GM23338 (cell line): Measurements from ENCODE around the gene MTHFD1L. TPM values are rescaled to one million over a fixed set of nuclear protein-coding genes. Genes with fewer than 3 reads are reported as not detected.

Experiments
- ATAC-seq: fragments of 200-7000 bp; cut with Tn5 transposase; 3 replicates; pipeline ENCODE4 v1.9.1; 2020
- DNase-seq: peaks from one replicate; pipeline ENCODE4 v3.0.0-alpha.2; 2015; ENCODE audit warnings: low spot score
- H2AFZ ChIP-seq: fragments of 200-600 bp; sonication (generic); 2 replicates; pipeline ENCODE4 v1.8.0; 2016; ENCODE audit warnings: antibody characterized with exemption, mild to moderate bottlenecking, moderate library complexity
- H3F3A ChIP-seq: fragments of 200-600 bp; sonication (generic); replicated peaks from 2 replicates; pipeline ENCODE4 v1.8.0; 2017; ENCODE audit warnings: antibody characterized with exemption, mixed run types, low read depth
- H3K27ac ChIP-seq: fragments of 200-600 bp; sonication (generic); 2 replicates; pipeline ENCODE4 v1.6.1; 2016; ENCODE audit warnings: low read depth
- H3K27me3 ChIP-seq: fragments of 200-600 bp; sonication (generic); 2 replicates; pipeline ENCODE4 v1.8.0; 2016; ENCODE audit warnings: mild to moderate bottlenecking, mixed run types, moderate library complexity; ENCODE audit not compliant: insufficient read depth
- H3K36me3 ChIP-seq: fragments of 200-600 bp; sonication (generic); 2 replicates; pipeline ENCODE4 v1.8.0; 2016; ENCODE audit warnings: mild to moderate bottlenecking; ENCODE audit not compliant: insufficient read depth
- H3K4me1 ChIP-seq: fragments of 200-600 bp; sonication (generic); 2 replicates; pipeline ENCODE4 v1.8.0; 2016; ENCODE audit warnings: mild to moderate bottlenecking, moderate library complexity; ENCODE audit not compliant: insufficient read depth
- H3K4me2 ChIP-seq: fragments of 200-600 bp; sonication (generic); 2 replicates; pipeline ENCODE4 v1.7.1; 2017; ENCODE audit warnings: mixed run types
- H3K4me3 ChIP-seq: fragments of 200-600 bp; sonication (generic); 2 replicates; pipeline ENCODE4 v1.6.1; 2016; ENCODE audit warnings: mixed run types
- H3K79me2 ChIP-seq: fragments of 200-600 bp; sonication (generic); replicated peaks from 2 replicates; pipeline ENCODE4 v1.8.0; 2017; ENCODE audit warnings: mild to moderate bottlenecking; ENCODE audit not compliant: insufficient read depth
- H3K9me2 ChIP-seq: fragments of 200-600 bp; sonication (generic); 2 replicates; pipeline ENCODE4 v1.8.0; 2017; ENCODE audit not compliant: insufficient read depth
- H4K20me1 ChIP-seq: fragments of 200-600 bp; sonication (generic); replicated peaks from 2 replicates; pipeline ENCODE4 v1.8.0; 2017; ENCODE audit warnings: mild to moderate bottlenecking; ENCODE audit not compliant: insufficient read depth
- H3K27ac Mint-ChIP-seq: 2 replicates; pipeline ENCODE4 v1.8.0; 2020; ENCODE audit warnings: inconsistent platforms, mild to moderate bottlenecking, moderate library complexity, mixed read lengths
- H3K27me3 Mint-ChIP-seq: 3 replicates; pipeline ENCODE4 v1.8.0; 2022; ENCODE audit warnings: low read depth, mild to moderate bottlenecking, moderate library complexity, mixed read lengths, inconsistent platforms; ENCODE audit not compliant: insufficient read depth, poor library complexity
- H3K36me3 Mint-ChIP-seq: 3 replicates; pipeline ENCODE4 v1.8.0; 2021; ENCODE audit warnings: low read depth, mild to moderate bottlenecking, inconsistent platforms, moderate library complexity, mixed read lengths
- H3K4me1 Mint-ChIP-seq: 3 replicates; pipeline ENCODE4 v1.8.0; 2020; ENCODE audit warnings: mild to moderate bottlenecking, inconsistent platforms, mixed read lengths
- H3K4me3 Mint-ChIP-seq: 3 replicates; pipeline ENCODE4 v1.8.0; 2021; ENCODE audit warnings: moderate library complexity, mild to moderate bottlenecking, inconsistent platforms, mixed read lengths
- H3K9me3 Mint-ChIP-seq: 3 replicates; pipeline ENCODE4 v1.8.0; 2020; ENCODE audit warnings: moderate library complexity, mild to moderate bottlenecking, inconsistent platforms, mixed read lengths
- CREB1 ChIP-seq: fragments of 250-450 bp; sonication (Bioruptor Pico); IDR thresholded peaks from 2 replicates; pipeline ENCODE4 v1.5.0; 2020; ENCODE audit warnings: low read depth, mild to moderate bottlenecking, moderate library complexity
- ETS1 ChIP-seq: IDR thresholded peaks from 2 replicates; pipeline ENCODE4 v1.6.1; 2016; ENCODE audit warnings: antibody characterized with exemption
- EZH2 ChIP-seq: fragments of 200-600 bp; sonication (generic); IDR thresholded peaks from one replicate; pipeline ENCODE4 v1.8.0; 2017; ENCODE audit warnings: antibody characterized with exemption, mild to moderate bottlenecking, low read depth; ENCODE audit not compliant: unreplicated experiment
- EZH2phosphoT487 ChIP-seq: fragments of 200-600 bp; sonication (generic); IDR thresholded peaks from one replicate; pipeline ENCODE4 v1.8.1; 2018; ENCODE audit warnings: antibody characterized with exemption; ENCODE audit not compliant: unreplicated experiment
- JUNB ChIP-seq: IDR thresholded peaks from one replicate; pipeline ENCODE4 v1.6.1; 2016; ENCODE audit warnings: antibody characterized with exemption; ENCODE audit not compliant: unreplicated experiment
- NANOG ChIP-seq: IDR thresholded peaks from 2 replicates; pipeline ENCODE4 v1.6.1; 2016; ENCODE audit warnings: antibody characterized with exemption, borderline replicate concordance
- POLR2AphosphoS5 ChIP-seq: IDR thresholded peaks from 2 replicates; pipeline ENCODE4 v1.6.1; 2016; ENCODE audit warnings: antibody characterized with exemption, low read depth
- REST ChIP-seq: IDR thresholded peaks from one replicate; pipeline ENCODE4 v1.6.1; 2018; ENCODE audit warnings: antibody characterized with exemption; ENCODE audit not compliant: unreplicated experiment
- STAT1 ChIP-seq: IDR thresholded peaks from one replicate; pipeline ENCODE4 v1.6.1; 2016; ENCODE audit warnings: antibody characterized with exemption; ENCODE audit not compliant: unreplicated experiment
- ZNF114 ChIP-seq: fragments of 250-450 bp; sonication (Bioruptor Pico); IDR thresholded peaks from 2 replicates; pipeline ENCODE4 v1.5.0; 2020; ENCODE audit warnings: mild to moderate bottlenecking, moderate library complexity
- ZNF331 ChIP-seq: fragments of 250-450 bp; sonication (Bioruptor Pico); IDR thresholded peaks from 2 replicates; pipeline ENCODE4 v1.5.0; 2020; ENCODE audit warnings: low read depth, mild to moderate bottlenecking, moderate library complexity
- polyA plus RNA-seq: library from polyadenylated mRNA; unstranded; fragments of >200 nt; fragmentation: Nextera tagmentation; extraction: Ambion mirVana; gene quantifications from 2 replicates; pipeline ENCODE4 v1.2.1, GENCODE V29; 2016
- total RNA-seq: library from RNA; depleted of rRNA; stranded (reverse); fragments of >200 nt; shearing (Covaris generic); gene quantifications from 2 replicates; pipeline ENCODE4 v1.2.3, GENCODE V29; 2014
- TF ChIP-seq, protein P1 (sequence below), 2 experiments: fragments of 200-600 bp in 1 of 2; sonication (generic) in 1 of 2; conservative IDR thresholded peaks; 2 replicates each; pipeline versions ENCODE4 v1.5.1 to v1.6.1; 2016 to 2017; ENCODE audit warnings: antibody characterized with exemption in 2 of 2, low read depth in 2 of 2, mild to moderate bottlenecking in 2 of 2, moderate library complexity in 1 of 2
- TF ChIP-seq, protein P2 (sequence below): fragments of 250-450 bp; sonication (Bioruptor Pico); IDR thresholded peaks from 2 replicates; pipeline ENCODE4 v1.5.0; 2020; ENCODE audit warnings: mild to moderate bottlenecking, moderate library complexity

MTHFD1L gene
- total and polyA plus RNA-seq, 2 experiments from 2014 or later, result 53.2 to 66.8 TPM

GRCh38 chr6:151022492-151022891 lies 157.0 kb downstream of the MTHFD1L start:
- TF ChIP-seq POLR2AphosphoS5 (no peak), ETS1 (no peak), REST (no peak), NANOG (no peak), CREB1 (CRISPR knock-in tag) (no peak), ZNF114 (CRISPR knock-in tag) (no peak), ZNF331 (CRISPR knock-in tag) (no peak), STAT1 (no peak), EZH2 (no peak), EZH2phosphoT487 (no peak), JUNB (no peak)
- TF ChIP-seq, protein P1, sequence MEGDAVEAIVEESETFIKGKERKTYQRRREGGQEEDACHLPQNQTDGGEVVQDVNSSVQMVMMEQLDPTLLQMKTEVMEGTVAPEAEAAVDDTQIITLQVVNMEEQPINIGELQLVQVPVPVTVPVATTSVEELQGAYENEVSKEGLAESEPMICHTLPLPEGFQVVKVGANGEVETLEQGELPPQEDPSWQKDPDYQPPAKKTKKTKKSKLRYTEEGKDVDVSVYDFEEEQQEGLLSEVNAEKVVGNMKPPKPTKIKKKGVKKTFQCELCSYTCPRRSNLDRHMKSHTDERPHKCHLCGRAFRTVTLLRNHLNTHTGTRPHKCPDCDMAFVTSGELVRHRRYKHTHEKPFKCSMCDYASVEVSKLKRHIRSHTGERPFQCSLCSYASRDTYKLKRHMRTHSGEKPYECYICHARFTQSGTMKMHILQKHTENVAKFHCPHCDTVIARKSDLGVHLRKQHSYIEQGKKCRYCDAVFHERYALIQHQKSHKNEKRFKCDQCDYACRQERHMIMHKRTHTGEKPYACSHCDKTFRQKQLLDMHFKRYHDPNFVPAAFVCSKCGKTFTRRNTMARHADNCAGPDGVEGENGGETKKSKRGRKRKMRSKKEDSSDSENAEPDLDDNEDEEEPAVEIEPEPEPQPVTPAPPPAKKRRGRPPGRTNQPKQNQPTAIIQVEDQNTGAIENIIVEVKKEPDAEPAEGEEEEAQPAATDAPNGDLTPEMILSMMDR (conservative IDR thresholded peaks at IDR 0.05; ENCODE audit: low read depth in 2 of 2), result no peak
- TF ChIP-seq, protein P2, sequence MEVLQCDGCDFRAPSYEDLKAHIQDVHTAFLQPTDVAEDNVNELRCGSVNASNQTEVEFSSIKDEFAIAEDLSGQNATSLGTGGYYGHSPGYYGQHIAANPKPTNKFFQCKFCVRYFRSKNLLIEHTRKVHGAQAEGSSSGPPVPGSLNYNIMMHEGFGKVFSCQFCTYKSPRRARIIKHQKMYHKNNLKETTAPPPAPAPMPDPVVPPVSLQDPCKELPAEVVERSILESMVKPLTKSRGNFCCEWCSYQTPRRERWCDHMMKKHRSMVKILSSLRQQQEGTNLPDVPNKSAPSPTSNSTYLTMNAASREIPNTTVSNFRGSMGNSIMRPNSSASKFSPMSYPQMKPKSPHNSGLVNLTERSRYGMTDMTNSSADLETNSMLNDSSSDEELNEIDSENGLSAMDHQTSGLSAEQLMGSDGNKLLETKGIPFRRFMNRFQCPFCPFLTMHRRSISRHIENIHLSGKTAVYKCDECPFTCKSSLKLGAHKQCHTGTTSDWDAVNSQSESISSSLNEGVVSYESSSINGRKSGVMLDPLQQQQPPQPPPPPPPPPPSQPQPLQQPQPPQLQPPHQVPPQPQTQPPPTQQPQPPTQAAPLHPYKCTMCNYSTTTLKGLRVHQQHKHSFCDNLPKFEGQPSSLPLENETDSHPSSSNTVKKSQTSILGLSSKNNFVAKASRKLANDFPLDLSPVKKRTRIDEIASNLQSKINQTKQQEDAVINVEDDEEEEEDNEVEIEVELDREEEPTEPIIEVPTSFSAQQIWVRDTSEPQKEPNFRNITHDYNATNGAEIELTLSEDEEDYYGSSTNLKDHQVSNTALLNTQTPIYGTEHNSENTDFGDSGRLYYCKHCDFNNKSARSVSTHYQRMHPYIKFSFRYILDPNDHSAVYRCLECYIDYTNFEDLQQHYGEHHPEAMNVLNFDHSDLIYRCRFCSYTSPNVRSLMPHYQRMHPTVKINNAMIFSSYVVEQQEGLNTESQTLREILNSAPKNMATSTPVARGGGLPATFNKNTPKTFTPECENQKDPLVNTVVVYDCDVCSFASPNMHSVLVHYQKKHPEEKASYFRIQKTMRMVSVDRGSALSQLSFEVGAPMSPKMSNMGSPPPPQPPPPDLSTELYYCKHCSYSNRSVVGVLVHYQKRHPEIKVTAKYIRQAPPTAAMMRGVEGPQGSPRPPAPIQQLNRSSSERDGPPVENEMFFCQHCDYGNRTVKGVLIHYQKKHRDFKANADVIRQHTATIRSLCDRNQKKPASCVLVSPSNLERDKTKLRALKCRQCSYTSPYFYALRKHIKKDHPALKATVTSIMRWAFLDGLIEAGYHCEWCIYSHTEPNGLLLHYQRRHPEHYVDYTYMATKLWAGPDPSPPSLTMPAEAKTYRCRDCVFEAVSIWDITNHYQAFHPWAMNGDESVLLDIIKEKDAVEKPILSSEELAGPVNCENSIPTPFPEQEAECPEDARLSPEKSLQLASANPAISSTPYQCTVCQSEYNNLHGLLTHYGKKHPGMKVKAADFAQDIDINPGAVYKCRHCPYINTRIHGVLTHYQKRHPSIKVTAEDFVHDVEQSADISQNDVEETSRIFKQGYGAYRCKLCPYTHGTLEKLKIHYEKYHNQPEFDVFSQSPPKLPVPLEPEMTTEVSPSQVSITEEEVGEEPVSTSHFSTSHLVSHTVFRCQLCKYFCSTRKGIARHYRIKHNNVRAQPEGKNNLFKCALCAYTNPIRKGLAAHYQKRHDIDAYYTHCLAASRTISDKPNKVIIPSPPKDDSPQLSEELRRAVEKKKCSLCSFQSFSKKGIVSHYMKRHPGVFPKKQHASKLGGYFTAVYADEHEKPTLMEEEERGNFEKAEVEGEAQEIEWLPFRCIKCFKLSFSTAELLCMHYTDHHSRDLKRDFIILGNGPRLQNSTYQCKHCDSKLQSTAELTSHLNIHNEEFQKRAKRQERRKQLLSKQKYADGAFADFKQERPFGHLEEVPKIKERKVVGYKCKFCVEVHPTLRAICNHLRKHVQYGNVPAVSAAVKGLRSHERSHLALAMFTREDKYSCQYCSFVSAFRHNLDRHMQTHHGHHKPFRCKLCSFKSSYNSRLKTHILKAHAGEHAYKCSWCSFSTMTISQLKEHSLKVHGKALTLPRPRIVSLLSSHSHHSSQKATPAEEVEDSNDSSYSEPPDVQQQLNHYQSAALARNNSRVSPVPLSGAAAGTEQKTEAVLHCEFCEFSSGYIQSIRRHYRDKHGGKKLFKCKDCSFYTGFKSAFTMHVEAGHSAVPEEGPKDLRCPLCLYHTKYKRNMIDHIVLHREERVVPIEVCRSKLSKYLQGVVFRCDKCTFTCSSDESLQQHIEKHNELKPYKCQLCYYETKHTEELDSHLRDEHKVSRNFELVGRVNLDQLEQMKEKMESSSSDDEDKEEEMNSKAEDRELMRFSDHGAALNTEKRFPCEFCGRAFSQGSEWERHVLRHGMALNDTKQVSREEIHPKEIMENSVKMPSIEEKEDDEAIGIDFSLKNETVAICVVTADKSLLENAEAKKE (CRISPR knock-in tag), result no peak
- Histone ChIP-seq H3F3A (no peaks in the 10 kb centered on the region), H3K4me3 (no peak overlapping the region), H3K27me3 (no peaks in the 10 kb centered on the region), H3K79me2 (no peaks in the 10 kb centered on the region), H3K27ac (no peak overlapping the region), H2AFZ (no peak overlapping the region), H4K20me1 (peaks cover 3% of the 10 kb centered on the region; the same call in 1 of the 2 replicates), H3K4me1 (no peaks in the 10 kb centered on the region), H3K4me2 (no peak overlapping the region), H3K9me2 (no peaks in the 10 kb centered on the region), H3K36me3 (0 out of 2 replicates have a peak, but pooled peaks cover 8% of the 10 kb centered on the region)
- ATAC-seq (no peak), DNase-seq (no peak)
- Mint-ChIP-seq H3K27me3 (peaks cover 4% of the 10 kb centered on the region), H3K4me1 (peaks cover 10% of the 10 kb centered on the region; the same call in 2 of the 3 replicates), H3K27ac (no peak overlapping the region), H3K4me3 (no peak overlapping the region), H3K36me3 (peaks cover 40% of the 10 kb centered on the region), H3K9me3 (no peaks in the 10 kb centered on the region)
